Osteocyte (in vitro differentiated cells): ENCODE data around the gene DRD3. TPM values are rescaled to one million over a fixed set of nuclear protein-coding genes. Genes with fewer than 3 reads are reported as not detected.

Experiments used
- DNase-seq: peaks from one replicate; pipeline ENCODE4 v3.0.0; 2021; ENCODE audit warnings: mixed read lengths; ENCODE audit not compliant: unreplicated experiment; ENCODE audit errors: extremely low spot score
- H3K27ac Mint-ChIP-seq: one replicate; pipeline ENCODE4 v1.8.0; 2021; ENCODE audit warnings: mild to moderate bottlenecking, mixed read lengths; ENCODE audit not compliant: unreplicated experiment
- H3K27me3 Mint-ChIP-seq: one replicate; pipeline ENCODE4 v1.8.0; 2021; ENCODE audit warnings: mixed read lengths; ENCODE audit not compliant: unreplicated experiment
- H3K36me3 Mint-ChIP-seq: one replicate; pipeline ENCODE4 v1.8.0; 2021; ENCODE audit warnings: mixed read lengths; ENCODE audit not compliant: unreplicated experiment
- H3K4me1 Mint-ChIP-seq: one replicate; pipeline ENCODE4 v1.8.0; 2021; ENCODE audit warnings: mixed read lengths; ENCODE audit not compliant: unreplicated experiment
- H3K4me3 Mint-ChIP-seq: one replicate; pipeline ENCODE4 v1.8.0; 2021; ENCODE audit warnings: mild to moderate bottlenecking, moderate library complexity, mixed read lengths; ENCODE audit not compliant: unreplicated experiment
- H3K9me3 Mint-ChIP-seq: one replicate; pipeline ENCODE4 v1.8.0; 2021; ENCODE audit warnings: mixed read lengths; ENCODE audit not compliant: unreplicated experiment
- total RNA-seq: library from RNA; stranded (reverse); gene quantifications from 2 replicates; pipeline ENCODE4 v1.2.1, GENCODE V29; 2021
- TF ChIP-seq, protein P1 (sequence below): fragments of 200-600 bp; sonication (generic); IDR thresholded peaks from 2 replicates; pipeline ENCODE4 v1.5.0; 2021; ENCODE audit warnings: antibody characterized with exemption, mild to moderate bottlenecking, moderate library complexity

The DRD3 gene
- total RNA-seq, 1 donor from 2014 or later: not detected

DNA sequence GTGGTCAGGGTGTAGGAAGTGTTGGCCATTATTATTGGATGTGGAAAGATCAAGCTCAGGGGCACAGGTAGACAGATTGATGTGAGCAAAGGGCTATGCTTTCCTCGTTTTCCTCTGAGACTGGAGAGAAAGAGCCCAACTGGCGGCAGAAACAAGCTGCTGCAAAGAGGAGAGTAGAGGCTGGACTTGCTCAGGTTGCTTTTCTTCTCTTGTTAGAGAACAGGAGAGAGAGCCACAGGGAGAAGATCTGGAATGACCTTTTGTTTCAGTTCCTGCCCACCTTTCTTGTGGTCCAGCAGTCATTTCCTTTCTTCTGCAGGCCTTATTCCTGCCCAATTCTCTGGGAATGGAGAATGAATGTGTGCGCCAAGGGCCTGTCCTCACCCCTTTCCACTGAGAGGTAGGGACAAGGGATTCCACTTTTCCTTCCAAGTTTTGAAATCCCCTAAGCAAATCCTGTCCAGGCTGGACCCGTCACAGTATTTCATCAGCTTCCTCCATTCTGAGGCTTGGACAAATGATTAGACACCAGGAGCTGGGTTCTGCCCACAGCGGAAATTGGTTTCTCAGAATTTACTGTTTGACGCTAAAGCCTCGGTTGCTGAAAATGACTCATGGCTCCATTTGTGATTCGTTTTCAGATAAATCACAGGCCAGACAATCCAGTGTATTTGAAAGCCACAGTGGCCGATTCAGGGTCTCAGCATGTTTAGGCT is 42.5 kb upstream of the DRD3 start:
- H3K4me1 Mint-ChIP-seq: no peaks in the 10 kb centered on the region
- H3K36me3 Mint-ChIP-seq: no peaks in the 10 kb centered on the region

GRCh38 chr3:114219741-114220140 is 40.9 kb upstream of the DRD3 start:
- Mint-ChIP-seq H3K27me3 (peaks cover 10% of the 10 kb centered on the region), H3K27ac (no peak overlapping the region), H3K4me3 (no peak overlapping the region), H3K4me1 (no peaks in the 10 kb centered on the region), H3K9me3 (no peaks in the 10 kb centered on the region), H3K36me3 (no peaks in the 10 kb centered on the region)
- TF ChIP-seq, protein P1, sequence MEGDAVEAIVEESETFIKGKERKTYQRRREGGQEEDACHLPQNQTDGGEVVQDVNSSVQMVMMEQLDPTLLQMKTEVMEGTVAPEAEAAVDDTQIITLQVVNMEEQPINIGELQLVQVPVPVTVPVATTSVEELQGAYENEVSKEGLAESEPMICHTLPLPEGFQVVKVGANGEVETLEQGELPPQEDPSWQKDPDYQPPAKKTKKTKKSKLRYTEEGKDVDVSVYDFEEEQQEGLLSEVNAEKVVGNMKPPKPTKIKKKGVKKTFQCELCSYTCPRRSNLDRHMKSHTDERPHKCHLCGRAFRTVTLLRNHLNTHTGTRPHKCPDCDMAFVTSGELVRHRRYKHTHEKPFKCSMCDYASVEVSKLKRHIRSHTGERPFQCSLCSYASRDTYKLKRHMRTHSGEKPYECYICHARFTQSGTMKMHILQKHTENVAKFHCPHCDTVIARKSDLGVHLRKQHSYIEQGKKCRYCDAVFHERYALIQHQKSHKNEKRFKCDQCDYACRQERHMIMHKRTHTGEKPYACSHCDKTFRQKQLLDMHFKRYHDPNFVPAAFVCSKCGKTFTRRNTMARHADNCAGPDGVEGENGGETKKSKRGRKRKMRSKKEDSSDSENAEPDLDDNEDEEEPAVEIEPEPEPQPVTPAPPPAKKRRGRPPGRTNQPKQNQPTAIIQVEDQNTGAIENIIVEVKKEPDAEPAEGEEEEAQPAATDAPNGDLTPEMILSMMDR: no peak
- no peak for DNase-seq

More for the DNA sequence above, 42.5 kb upstream of the DRD3 start:
- H3K27me3 Mint-ChIP-seq: peaks cover 10% of the 10 kb centered on the region
- TF ChIP-seq, protein P1: no peak
- DNase-seq: no peak
- peaks cover 8% of the 10 kb centered on the region for H3K9me3 Mint-ChIP-seq
- no peak overlapping the region for H3K4me3 Mint-ChIP-seq
- H3K27ac Mint-ChIP-seq: no peak overlapping the region

DNA sequence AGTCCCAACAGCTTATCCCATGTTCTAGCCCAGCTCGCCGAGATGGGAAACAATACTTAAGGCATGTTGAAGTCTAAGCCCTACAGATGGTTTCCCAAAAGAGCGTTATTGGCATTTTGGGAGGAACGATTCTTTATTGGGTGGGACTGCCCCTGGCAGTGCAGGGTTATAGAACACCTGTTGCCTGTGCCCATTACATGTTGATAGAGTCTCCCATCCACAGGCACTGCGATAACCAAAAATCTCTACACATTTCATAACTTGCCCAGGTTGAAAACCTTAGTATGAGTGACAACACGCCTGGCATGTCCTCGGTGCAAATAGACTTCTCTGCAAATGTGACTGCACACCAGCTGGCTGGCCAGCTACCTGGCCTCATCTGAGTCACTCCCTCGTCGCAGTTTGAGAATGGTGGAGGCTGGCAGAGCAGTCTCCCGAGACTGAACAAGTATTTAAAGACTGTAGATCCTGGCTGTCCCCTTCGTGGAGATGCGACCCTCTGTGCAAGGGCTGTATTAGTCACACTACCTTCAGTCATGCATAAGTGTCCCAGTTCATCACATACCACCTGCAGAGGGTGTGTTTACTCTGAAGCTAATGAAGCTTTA is 39.8 kb upstream of the DRD3 start:
- TF ChIP-seq, protein P1: no peak
- no peaks in the 10 kb centered on the region for H3K9me3 Mint-ChIP-seq
- no peak overlapping the region for H3K27ac Mint-ChIP-seq
- DNase-seq: no peak
- H3K36me3 Mint-ChIP-seq: no peaks in the 10 kb centered on the region
- H3K27me3 Mint-ChIP-seq: peaks cover 10% of the 10 kb centered on the region
- H3K4me1 Mint-ChIP-seq: no peaks in the 10 kb centered on the region
- H3K4me3 Mint-ChIP-seq: no peak overlapping the region

- peaks cover 10% of the 10 kb centered on the region for H3K27me3 Mint-ChIP-seq
- no peaks in the 10 kb centered on the region for H3K4me1 Mint-ChIP-seq
- H3K9me3 Mint-ChIP-seq: no peaks in the 10 kb centered on the region
Measured at GRCh38 chr3:114218006-114218405, 39.2 kb upstream of the DRD3 start.

DNA sequence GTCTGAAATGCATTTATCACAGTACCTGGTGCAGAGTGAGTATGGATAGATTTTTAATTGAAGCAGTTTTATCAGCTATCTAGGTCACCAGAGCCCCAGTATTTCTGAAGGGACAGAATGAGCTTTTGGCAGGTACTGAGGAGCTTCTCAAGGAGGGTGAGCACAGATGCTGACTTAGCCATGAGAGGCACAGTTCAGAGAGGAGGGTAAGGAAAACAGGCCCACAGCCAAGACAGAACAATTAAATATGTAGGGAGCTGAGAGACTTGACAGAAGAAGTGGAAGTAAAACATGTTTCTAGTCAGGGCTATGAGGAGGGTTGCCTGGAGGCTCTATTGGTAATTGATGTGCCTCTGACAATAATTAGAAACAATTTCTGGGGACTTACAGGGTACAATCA is 38.4 kb upstream of the DRD3 start:
- TF ChIP-seq, protein P1: no peak
- no peaks in the 10 kb centered on the region for H3K4me1 Mint-ChIP-seq
- no peak overlapping the region for H3K4me3 Mint-ChIP-seq
- no peaks in the 10 kb centered on the region for H3K36me3 Mint-ChIP-seq
- peaks cover 10% of the 10 kb centered on the region for H3K27me3 Mint-ChIP-seq
- DNase-seq: no peak
- H3K27ac Mint-ChIP-seq: no peak overlapping the region
- H3K9me3 Mint-ChIP-seq: no peaks in the 10 kb centered on the region

More at GRCh38 chr3:114218006-114218405, 39.2 kb upstream of the DRD3 start:
- Mint-ChIP-seq H3K27ac (no peak overlapping the region), H3K36me3 (no peaks in the 10 kb centered on the region), H3K4me3 (no peak overlapping the region)
- no peak for DNase-seq
- TF ChIP-seq, protein P1: no peak
